Prostate gland (tissue), 2 donors: ENCODE data around the gene PTPRG.

Source experiments
- CTCF ChIP-seq, 4 experiments: fragments of 200-600 bp in 2 of 4; fragments of 450-650 bp in 2 of 4; sonication (generic) in 2 of 4; IDR thresholded peaks; 1 replicate in 3 of 4; 2 replicates in 1 of 4; pipeline ENCODE4 v1.5.1; 2016 to 2019; ENCODE audit warnings: antibody characterized with exemption in 4 of 4, mild to moderate bottlenecking in 2 of 4, moderate library complexity in 2 of 4
- POLR2A ChIP-seq: fragments of 450-650 bp; IDR thresholded peaks from one replicate; pipeline ENCODE4 v1.6.1; 2016; ENCODE audit warnings: antibody characterized with exemption, mild to moderate bottlenecking
- POLR2AphosphoS5 ChIP-seq: sonication (generic); formaldehyde crosslinking; IDR thresholded peaks from one replicate; pipeline ENCODE4 v1.6.1; 2017; ENCODE audit warnings: antibody characterized with exemption

- TF ChIP-seq CTCF (IDR thresholded peaks at IDR 0.05), result no peak
- no peak for TF ChIP-seq POLR2A
- TF ChIP-seq POLR2AphosphoS5, result no peak
Observed at GRCh38 chr3:61701011-61701410, 139.6 kb downstream of the PTPRG start.
